GM12892 (cell line): ENCODE data around the gene TTLL4.

ENCODE experiments used
- POLR2A ChIP-seq: IDR thresholded peaks from 2 replicates; pipeline ENCODE4 v1.6.1; 2011; ENCODE audit warnings: low read depth, low read length, control low read depth
- POLR2AphosphoS5 ChIP-seq: IDR thresholded peaks from 2 replicates; pipeline ENCODE4 v1.6.1; 2011; ENCODE audit warnings: low read depth, low read length, control low read depth
- TAF1 ChIP-seq: IDR thresholded peaks from 2 replicates; pipeline ENCODE4 v1.6.1; 2011; ENCODE audit warnings: low read depth, mild to moderate bottlenecking, control low read depth, low read length, borderline replicate concordance

- TF ChIP-seq POLR2AphosphoS5 (no peak), POLR2A (no peak), TAF1 (no peak)
Measured at GRCh38 chr2:218698885-218699284, 11.8 kb upstream of the TTLL4 start.
